Endothelial cell of umbilical vein (primary cell): ENCODE data around the gene RNU6-9.

Experiments
- CTCF ChIP-seq, 2 donors: IDR thresholded peaks; 1 replicate in 1 of 2; 2 replicates in 1 of 2; pipeline ENCODE4 v1.5.1; 2011; ENCODE audit warnings: low read length in 2 of 2, mild to moderate bottlenecking in 2 of 2, moderate library complexity in 2 of 2, control low read depth in 1 of 2, inconsistent platforms in 1 of 2, low read depth in 1 of 2; ENCODE audit not compliant: insufficient read depth in 1 of 2; ENCODE audit errors: extremely low read depth in 1 of 2
- EZH2 ChIP-seq: IDR thresholded peaks from 2 replicates; pipeline ENCODE4 v1.6.1; 2012; ENCODE audit warnings: borderline replicate concordance, low read depth, mild to moderate bottlenecking, moderate library complexity, low read length, inconsistent platforms; ENCODE audit not compliant: severe bottlenecking
- GATA2 ChIP-seq: IDR thresholded peaks from 2 replicates; pipeline ENCODE4 v1.7.0; 2011; ENCODE audit warnings: low read depth, mild to moderate bottlenecking, moderate library complexity, mixed read lengths, low read length; ENCODE audit not compliant: insufficient read length, insufficient read depth
- POLR2A ChIP-seq: IDR thresholded peaks from 2 replicates; pipeline ENCODE4 v1.6.1; 2012; ENCODE audit warnings: low read depth, mild to moderate bottlenecking, control low read depth, low read length
- POLR2AphosphoS5 ChIP-seq: IDR thresholded peaks from 2 replicates; pipeline ENCODE4 v1.6.1; 2012; ENCODE audit warnings: low read depth, mild to moderate bottlenecking, control low read depth, low read length, moderate library complexity; ENCODE audit not compliant: insufficient read depth

- TF ChIP-seq POLR2AphosphoS5 (no peak), EZH2 (no peak), CTCF (IDR thresholded peaks at IDR 0.05; ENCODE audit: extremely low read depth in 1 of 2, insufficient read depth in 1 of 2, low read depth in 1 of 2, low read length in 2 of 2) (no peak), POLR2A (no peak), GATA2 (no peak)
Observed at GRCh38 chr19:867855-868457, 25.3 kb upstream of the RNU6-9 start.
